KMS-11 (cell line): Measurements from ENCODE around the gene MEX3A.

Experiments
- H2AFZ ChIP-seq: fragments of 200-600 bp; sonication (generic); 2 replicates; pipeline ENCODE4 v1.6.1; 2016; ENCODE audit warnings: antibody characterized with exemption, mixed run types, low read depth
- H3K27ac ChIP-seq: fragments of 200-600 bp; sonication (generic); 2 replicates; pipeline ENCODE4 v1.6.1; 2016; ENCODE audit warnings: mild to moderate bottlenecking, mixed run types
- H3K27me3 ChIP-seq: fragments of 200-600 bp; sonication (generic); 2 replicates; pipeline ENCODE4 v1.6.1; 2017; ENCODE audit warnings: mild to moderate bottlenecking, low read depth, mixed run types, moderate library complexity; ENCODE audit not compliant: insufficient read depth
- H3K36me3 ChIP-seq: fragments of 200-600 bp; sonication (generic); 2 replicates; pipeline ENCODE4 v1.6.1; 2017; ENCODE audit warnings: mild to moderate bottlenecking, mixed run types; ENCODE audit not compliant: insufficient read depth
- H3K4me1 ChIP-seq: fragments of 200-600 bp; sonication (generic); 2 replicates; pipeline ENCODE4 v1.6.1; 2016; ENCODE audit warnings: mild to moderate bottlenecking, low read depth, mixed run types; ENCODE audit not compliant: poor library complexity, severe bottlenecking
- H3K4me2 ChIP-seq: fragments of 200-600 bp; sonication (generic); 2 replicates; pipeline ENCODE4 v1.7.0; 2016; ENCODE audit warnings: mild to moderate bottlenecking, mixed run types
- H3K4me3 ChIP-seq: fragments of 200-600 bp; sonication (generic); IDR thresholded peaks from 2 replicates; pipeline ENCODE4 v1.6.1; 2017; ENCODE audit warnings: low read depth, low read length, mixed read lengths; ENCODE audit not compliant: insufficient read depth
- H3K79me2 ChIP-seq: fragments of 200-600 bp; sonication (generic); 2 replicates; pipeline ENCODE4 v1.6.1; 2016; ENCODE audit warnings: low read depth, mixed run types; ENCODE audit not compliant: insufficient read depth
- H3K9ac ChIP-seq: fragments of 200-600 bp; sonication (generic); 2 replicates; pipeline ENCODE4 v1.6.1; 2016; ENCODE audit warnings: mild to moderate bottlenecking, mixed run types
- H4K20me1 ChIP-seq: fragments of 200-600 bp; sonication (generic); 2 replicates; pipeline ENCODE4 v1.6.1; 2016; ENCODE audit warnings: mild to moderate bottlenecking, mixed run types; ENCODE audit not compliant: insufficient read depth
- TF ChIP-seq, protein P1 (sequence below): fragments of 200-600 bp; sonication (generic); conservative IDR thresholded peaks from 2 replicates; pipeline ENCODE4 v1.6.1; 2017; ENCODE audit warnings: low read depth, mild to moderate bottlenecking, antibody characterized with exemption, low read length, moderate library complexity, mixed read lengths

The MEX3A gene

DNA sequence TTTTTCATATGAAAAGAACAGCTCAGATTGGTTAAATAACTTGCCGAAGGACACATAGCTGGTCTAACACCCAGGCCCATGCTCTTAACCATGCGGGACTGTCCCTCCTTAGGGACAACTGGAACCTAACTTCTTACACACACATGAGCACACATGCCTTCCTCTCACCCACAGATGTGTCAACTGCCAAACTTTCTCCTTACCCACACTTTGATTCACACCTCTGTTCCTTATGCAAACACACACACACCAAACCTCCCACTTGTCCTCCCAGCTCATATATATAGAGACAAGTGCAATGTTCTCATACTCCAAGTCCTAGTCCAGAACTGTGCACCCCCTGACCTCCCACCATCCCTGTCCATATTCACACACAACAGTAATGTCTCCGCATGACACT lies 17.1 kb downstream of the MEX3A start:
- Histone ChIP-seq H3K9ac (no peak overlapping the region), H3K79me2 (no peaks in the 10 kb centered on the region), H3K4me3 (no peak overlapping the region), H3K27ac (no peak overlapping the region), H3K4me1 (peaks cover 9% of the 10 kb centered on the region), H3K36me3 (no peaks in the 10 kb centered on the region), H4K20me1 (no peaks in the 10 kb centered on the region), H3K4me2 (no peak overlapping the region), H2AFZ (no peak overlapping the region), H3K27me3 (no peaks in the 10 kb centered on the region)
- TF ChIP-seq, protein P1, sequence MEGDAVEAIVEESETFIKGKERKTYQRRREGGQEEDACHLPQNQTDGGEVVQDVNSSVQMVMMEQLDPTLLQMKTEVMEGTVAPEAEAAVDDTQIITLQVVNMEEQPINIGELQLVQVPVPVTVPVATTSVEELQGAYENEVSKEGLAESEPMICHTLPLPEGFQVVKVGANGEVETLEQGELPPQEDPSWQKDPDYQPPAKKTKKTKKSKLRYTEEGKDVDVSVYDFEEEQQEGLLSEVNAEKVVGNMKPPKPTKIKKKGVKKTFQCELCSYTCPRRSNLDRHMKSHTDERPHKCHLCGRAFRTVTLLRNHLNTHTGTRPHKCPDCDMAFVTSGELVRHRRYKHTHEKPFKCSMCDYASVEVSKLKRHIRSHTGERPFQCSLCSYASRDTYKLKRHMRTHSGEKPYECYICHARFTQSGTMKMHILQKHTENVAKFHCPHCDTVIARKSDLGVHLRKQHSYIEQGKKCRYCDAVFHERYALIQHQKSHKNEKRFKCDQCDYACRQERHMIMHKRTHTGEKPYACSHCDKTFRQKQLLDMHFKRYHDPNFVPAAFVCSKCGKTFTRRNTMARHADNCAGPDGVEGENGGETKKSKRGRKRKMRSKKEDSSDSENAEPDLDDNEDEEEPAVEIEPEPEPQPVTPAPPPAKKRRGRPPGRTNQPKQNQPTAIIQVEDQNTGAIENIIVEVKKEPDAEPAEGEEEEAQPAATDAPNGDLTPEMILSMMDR = 0 out of 2 replicates have a peak, but pooled peaks have one; percentile 3

DNA sequence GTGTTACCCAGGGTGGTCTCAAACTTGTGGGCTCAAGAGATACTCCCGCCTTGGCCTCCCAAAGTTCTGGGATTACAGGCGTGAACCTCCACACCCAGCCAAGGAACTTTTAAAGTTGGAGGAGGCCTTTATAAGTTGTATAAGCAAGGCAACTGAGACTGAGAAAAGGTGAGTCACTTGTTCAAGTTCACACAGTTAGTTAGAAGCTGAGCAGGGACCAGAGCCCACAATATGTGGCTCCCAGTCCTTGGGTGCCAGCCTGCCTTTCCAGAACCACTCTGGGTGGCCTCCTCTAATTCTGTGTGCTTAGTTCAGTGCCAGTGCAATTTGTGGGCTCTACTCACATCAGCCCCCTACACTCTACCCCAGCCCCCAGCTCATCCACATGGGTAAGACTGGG lies 17.6 kb downstream of the MEX3A start:
- no peak overlapping the region for H3K4me2 ChIP-seq
- no peaks in the 10 kb centered on the region for H4K20me1 ChIP-seq
- H3K27me3 ChIP-seq = no peaks in the 10 kb centered on the region
- peaks cover 9% of the 10 kb centered on the region for H3K4me1 ChIP-seq
- no peaks in the 10 kb centered on the region for H3K36me3 ChIP-seq
- TF ChIP-seq, protein P1 = no peak
- H3K4me3 ChIP-seq = no peak overlapping the region
- H3K9ac ChIP-seq = no peak overlapping the region
- H2AFZ ChIP-seq = no peak overlapping the region
- no peak overlapping the region for H3K27ac ChIP-seq
- no peaks in the 10 kb centered on the region for H3K79me2 ChIP-seq

DNA sequence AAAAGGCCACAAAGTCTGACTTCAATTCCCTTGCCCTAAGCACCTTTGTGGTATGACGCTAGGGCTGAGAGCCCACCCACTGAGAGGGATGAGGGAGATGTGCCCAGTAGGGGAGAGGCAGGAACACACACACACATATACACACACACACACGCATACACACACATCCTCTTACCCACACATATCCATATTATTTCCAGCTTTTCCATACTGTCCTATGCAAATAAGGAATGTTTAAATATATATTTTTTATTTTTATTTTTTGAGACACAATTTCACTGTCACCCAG lies 18.3 kb downstream of the MEX3A start:
- Histone ChIP-seq H3K9ac (no peak overlapping the region), H3K36me3 (no peaks in the 10 kb centered on the region), H3K79me2 (no peaks in the 10 kb centered on the region), H3K4me3 (no peak overlapping the region), H3K4me1 (peaks cover 9% of the 10 kb centered on the region), H3K4me2 (no peak overlapping the region), H3K27ac (no peak overlapping the region), H4K20me1 (no peaks in the 10 kb centered on the region), H3K27me3 (no peaks in the 10 kb centered on the region), H2AFZ (no peak overlapping the region)
- TF ChIP-seq, protein P1 = no peak

DNA sequence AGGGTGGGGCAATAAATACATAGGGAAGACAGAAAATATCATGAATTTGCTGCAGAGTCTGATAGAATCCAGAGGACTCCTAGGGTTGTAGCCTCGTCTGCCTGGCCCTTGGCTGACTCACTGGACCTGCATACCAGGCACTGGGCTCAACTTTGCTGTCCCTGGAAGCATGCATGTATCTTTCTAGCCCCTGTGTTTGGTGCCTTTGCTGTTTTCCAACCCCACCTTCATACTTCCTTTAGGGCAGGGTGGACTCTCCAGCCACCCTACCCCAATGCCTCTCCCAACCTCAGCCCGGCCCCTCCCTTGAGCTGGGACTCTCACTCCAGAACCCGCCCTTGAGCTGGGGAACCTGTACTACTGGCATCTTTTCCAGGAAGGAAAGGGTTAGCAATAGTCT lies 20.1 kb downstream of the MEX3A start:
- Histone ChIP-seq H3K9ac (no peak overlapping the region), H2AFZ (no peak overlapping the region), H3K4me1 (peaks cover 9% of the 10 kb centered on the region), H3K79me2 (no peaks in the 10 kb centered on the region), H3K27me3 (no peaks in the 10 kb centered on the region), H3K4me3 (no peak overlapping the region), H3K27ac (no peak overlapping the region), H3K36me3 (no peaks in the 10 kb centered on the region), H4K20me1 (no peaks in the 10 kb centered on the region), H3K4me2 (no peak overlapping the region)
- TF ChIP-seq, protein P1 = no peak
